NCI-H524 treated with DMSO at 0.1 percent for 48 hours (cell line): ENCODE results near the gene UFD1.
A peak's percentile ranks its signal among the peaks of the same experiment; 100 is the strongest.

Source experiments
- DNase-seq: peaks from one replicate; lab custom pipeline; 2025; lab: John Stamatoyannopoulos, UW

UFD1 gene, protein sequence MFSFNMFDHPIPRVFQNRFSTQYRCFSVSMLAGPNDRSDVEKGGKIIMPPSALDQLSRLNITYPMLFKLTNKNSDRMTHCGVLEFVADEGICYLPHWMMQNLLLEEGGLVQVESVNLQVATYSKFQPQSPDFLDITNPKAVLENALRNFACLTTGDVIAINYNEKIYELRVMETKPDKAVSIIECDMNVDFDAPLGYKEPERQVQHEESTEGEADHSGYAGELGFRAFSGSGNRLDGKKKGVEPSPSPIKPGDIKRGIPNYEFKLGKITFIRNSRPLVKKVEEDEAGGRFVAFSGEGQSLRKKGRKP

DNA sequence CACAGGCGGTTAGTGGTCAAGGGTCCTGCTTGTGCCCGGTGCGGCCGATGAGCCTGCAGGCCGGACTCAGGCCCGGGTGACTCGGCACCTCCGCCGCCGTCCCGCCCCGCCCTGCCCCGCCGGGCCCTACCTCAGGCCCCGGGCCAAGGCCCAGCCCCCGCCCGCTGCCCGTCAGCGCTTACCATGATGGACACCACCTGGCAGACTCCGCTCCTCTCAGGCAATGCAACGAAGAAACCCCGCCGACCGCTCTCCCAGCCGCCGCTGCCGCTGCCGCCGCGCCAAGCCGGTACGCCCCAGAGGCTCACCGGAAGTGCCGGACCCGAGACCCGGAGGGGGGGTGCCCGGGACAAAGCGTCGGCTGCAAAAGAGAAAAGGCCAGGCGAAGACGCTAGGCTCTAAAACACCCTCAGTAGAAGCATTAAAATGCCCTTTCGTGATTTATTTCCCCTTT is at the start of gene UFD1:
Gene UFD1 (minus strand): TSS at position 293 of the 454 bp plus-strand sequence. CDS start 108 bp downstream, at position 185.
- DNase-seq = peak; percentile 69

DNA sequence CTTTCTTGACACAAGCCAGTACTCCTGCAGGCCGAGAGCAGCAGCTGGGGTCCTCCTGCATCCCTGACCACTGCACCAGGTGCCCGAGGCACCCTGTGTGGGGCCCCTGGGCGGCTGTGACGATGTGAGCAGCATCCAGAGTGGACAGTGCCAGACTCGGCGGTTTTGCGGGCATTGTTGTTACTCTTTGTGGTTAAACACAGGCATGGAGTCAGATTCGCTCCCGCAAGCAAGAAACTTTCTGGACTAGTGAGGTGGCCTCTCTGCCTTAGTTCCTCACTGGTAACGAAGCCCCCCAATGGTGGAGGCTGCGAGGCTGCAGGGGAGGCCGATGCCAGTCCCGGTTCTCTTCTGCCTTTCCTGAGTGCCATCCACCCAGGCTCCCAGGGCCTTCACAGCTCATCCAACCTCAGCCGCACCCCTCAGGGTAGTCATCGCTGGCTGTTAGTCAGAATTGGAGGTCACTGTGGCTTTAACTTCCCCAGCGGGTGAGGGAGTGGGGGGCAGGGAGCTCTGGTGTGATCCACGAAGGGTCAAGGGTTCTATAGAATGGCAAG is 48.9 kb upstream of the UFD1 start:
- no peak for DNase-seq

GRCh38 chr22:19527321-19527721 is 48.3 kb upstream of the UFD1 start:
- DNase-seq = no peak

GRCh38 chr22:19526702-19527111 is 47.7 kb upstream of the UFD1 start:
- no peak for DNase-seq

DNA sequence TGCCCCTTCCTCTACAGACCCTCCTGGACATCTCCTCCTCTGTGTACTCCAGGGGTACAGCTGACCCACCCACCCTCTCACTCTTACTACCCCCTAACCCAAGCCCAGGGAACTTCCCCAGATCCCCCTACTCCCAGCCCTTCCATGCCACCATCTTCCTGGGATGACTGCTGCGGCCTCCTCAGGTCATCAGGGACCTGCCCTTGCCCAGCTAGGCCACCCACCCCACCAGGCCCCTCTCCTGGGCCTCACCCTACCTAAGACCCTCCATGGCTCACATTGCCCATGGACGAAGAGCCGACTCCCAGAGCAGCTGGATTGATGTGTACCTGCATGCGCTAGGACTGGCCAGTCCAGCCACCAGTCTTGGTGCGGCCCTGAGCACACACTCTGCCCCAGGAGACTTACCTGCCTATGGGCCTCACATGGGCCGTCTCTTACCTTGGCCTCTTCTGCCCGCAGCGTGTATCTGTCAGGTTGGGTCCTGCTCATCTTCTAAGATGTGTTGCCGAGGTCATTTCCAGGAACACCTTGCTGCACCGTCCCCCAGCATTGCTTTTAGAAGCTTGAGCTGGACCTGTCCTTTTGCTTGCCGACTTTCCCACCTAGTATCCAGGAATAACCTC is 47.2 kb upstream of the UFD1 start:
- no peak for DNase-seq

DNA sequence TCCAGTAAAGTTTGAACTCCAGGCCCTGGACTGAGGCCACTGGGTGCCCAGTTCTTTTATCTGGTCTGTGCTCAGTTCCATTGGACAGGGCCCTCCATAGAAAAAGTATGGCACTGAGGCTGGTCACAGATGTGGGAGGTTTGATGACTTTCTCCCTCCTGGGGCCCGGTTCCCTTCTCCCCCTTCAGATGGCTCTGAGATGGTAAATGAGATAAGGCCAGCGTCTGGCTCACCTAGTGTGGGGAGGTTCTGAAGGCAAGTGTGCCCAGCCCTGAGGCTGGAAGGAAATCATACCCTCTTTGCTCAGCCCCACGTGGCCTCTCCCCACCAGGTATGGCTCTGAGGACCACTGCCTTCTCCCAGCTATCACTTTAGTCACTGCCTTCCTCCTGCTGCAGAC is 46.7 kb upstream of the UFD1 start:
- DNase-seq = no peak

GRCh38 chr22:19525116-19525660 is 46.2 kb upstream of the UFD1 start:
- no peak for DNase-seq

- no peak for DNase-seq
Measured at GRCh38 chr22:19524170-19525115, 45.5 kb upstream of the UFD1 start, which contains the start of gene CLDN5. Gene CLDN5, minus strand, starts transcription at chr22:19524410. Its CDS starts 155 bp downstream, at chr22:19524255.

DNA sequence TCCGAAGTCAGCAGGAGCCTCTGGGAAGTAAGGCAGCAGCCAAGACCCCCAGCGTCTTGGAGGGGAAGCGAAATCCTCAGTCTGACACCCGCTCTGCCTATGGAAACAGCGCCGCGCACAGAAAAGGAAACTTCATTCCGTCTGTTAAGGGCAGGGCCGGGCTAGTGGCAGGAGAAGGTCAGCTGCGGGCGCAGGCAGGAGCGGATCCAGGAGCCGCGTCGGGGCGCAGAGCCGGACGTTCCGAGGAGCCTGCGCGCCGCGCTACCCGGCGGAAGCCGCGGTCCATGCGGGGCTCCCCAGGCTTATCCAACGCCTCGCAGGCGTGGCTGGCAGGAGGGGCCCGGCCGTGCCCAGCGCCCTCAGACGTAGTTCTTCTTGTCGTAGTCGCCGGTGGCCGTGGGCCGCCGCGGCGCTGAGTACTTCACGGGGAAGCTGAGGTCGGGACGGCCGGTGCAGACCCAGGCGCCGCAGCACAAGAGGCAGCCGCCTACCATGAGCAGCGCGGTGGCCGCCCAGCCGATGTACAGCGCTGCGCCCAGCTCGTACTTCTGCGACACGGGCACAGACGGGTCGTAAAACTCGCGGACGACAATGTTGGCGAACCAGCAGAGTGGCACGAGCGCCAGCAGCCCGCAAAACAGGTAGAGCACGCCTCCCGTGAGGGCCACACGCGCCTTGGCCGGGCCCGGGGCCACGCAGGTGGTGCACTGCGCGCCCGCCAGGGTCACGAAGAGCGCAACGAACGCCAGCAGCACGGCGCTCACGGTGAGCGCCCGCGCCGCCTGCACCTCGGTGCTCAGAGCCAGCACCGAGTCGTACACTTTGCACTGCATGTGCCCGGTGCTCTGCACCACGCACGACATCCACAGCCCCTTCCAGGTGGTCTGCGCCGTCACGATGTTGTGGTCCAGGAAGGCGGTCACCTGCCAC is 44.5 kb upstream of the UFD1 start:
- no peak for DNase-seq

DNA sequence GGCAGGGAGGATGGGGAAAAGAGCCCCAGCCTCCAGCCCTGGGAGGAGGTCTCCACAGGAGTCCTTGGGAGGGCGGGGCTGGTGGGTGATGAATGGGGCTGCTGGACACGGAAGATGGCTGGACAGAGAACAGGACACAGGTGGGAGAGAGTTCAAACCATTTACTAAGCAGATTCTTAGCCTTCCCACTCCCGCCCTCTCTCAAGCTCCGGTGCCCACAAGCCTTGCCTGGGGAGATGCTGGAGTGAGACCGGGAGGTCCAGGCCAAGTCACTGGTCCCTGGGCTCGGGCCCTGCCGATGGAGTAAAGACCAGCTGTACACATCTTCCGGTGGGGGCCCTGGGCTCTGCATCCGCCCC is 43.9 kb upstream of the UFD1 start:
- DNase-seq = no peak

DNA sequence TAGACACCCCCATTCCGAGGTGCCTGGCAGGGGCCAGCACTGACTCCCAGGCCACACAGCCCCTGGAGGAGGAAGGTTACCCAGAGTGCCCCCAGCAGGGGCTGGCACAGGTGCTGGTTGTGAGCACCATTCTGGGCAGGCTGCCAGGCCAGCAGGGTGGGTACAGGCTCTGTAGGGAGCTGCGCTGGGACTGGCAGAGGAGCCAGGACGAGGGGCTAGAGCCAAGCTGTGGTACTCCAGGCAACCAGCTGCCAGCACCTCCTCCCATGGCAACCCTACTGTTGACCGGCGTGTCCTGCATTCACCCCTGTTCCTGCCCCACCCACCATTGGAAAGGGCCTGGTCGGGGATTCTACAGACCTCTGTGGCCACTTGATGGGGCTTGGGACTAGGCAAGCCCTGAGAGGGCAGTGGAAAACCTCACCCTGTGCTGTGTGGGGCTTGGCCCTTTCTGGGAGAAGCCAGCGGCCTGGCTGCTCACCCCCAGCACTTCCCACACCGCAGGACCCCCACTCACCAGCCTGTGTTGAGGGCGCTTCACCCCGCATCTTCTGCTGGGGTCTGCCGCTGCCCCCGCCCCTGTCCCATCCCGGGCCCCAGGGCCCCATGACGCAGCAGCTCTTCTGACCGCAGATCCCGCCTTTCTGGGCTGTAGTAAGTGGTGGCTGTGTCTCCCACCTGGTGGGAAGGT is 43.3 kb upstream of the UFD1 start:
- peak; percentile 43 for DNase-seq

GRCh38 chr22:19520566-19521305 is 41.7 kb upstream of the UFD1 start:
- no peak for DNase-seq

DNA sequence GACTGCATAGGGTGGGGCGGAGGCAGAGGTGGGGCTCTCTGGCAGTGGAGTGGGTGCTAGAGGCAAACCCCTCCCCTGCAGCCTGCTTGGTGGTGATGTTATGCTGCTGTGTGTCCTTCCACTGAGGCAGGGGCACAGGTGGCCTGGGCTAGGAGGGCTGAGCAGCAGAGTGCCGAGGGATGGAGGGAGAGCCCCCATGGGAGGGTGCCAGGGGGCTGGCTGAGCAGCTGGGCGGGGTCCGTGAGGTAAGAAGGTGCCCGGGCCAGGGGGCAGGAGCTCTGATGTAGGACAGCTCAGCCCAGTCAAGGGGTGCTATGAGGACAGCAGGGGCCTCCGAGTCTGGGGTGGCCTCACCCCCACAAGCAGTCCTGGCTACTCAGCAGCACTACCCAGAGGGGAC is 41.0 kb upstream of the UFD1 start:
- no peak for DNase-seq

DNA sequence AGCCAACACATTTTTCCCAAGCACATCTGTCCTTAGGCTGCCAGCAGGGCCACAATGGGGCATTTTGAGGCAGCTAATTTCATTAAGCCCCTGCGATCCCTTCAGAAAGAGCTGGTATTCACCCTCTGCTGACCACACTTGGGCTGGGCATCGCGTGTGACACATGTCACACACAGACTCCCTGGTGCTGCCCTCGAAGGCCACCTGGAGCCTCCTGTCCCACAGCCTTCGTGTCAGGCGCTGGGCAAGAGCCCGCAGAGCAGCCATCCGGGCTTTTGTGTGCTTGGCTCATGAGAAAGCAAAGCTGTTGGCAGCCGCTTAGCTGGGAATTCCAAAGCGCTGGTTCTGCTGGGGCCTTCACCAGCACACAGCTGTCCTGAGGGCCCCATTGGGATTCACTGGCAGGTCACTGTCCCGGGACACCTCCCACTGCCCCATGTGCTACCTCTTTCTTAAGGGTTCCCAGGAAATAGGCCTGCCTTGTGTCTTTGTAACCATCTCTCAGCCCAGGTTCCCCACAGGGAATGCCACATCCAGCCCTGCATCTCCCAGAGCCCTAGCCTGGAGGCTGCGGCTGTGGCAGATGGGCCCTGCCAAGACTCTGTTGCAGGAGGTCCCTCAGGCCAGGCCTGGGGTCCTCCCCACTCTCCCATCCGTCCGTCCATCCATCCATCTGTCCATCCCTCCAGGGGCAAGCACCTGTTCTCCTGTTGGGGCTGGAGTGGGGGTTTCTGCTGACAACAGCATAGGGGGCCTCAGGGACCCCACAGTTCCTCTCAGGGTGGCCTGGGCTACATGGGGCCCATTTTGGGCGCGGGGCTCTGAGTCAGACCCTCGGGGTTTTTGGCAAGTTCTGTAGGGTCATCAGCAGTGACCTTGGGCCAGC is 40.3 kb upstream of the UFD1 start:
- no peak for DNase-seq

- DNase-seq = no peak
Measured at GRCh38 chr22:19518635-19519034, 39.6 kb upstream of the UFD1 start.

- DNase-seq = no peak
Measured at GRCh38 chr22:19517919-19518611, 39.1 kb upstream of the UFD1 start.

- DNase-seq = no peak
Measured at GRCh38 chr22:19517171-19517500, 38.1 kb upstream of the UFD1 start.
